RCC 7860 (cell line): ENCODE results near the gene SULT1A1.
"Not testable (repeated sequence)": the region's sequence is repeated elsewhere in the genome, so short reads cannot be mapped to it uniquely, and the experiment has no call there.

Experiments used
- DNase-seq: peaks from one replicate; pipeline ENCODE4 v3.0.0-alpha.2; 2015; ENCODE audit warnings: low spot score
- FAIRE-seq: peaks from 2 replicates; lab custom pipeline; 2012; peaks lifted over from hg19 to GRCh38; lab: Jason Lieb, UNC

SULT1A1 gene

GRCh38 chr16:28608867-28609596 is 812 bp downstream of the SULT1A1 start:
- FAIRE-seq, DNase-seq: not testable (repeated sequence)

GRCh38 chr16:28608496-28608808 is 1.4 kb downstream of the SULT1A1 start:
- DNase-seq, FAIRE-seq: not testable (repeated sequence)

- not testable (repeated sequence) for DNase-seq, FAIRE-seq
Observed at GRCh38 chr16:28607681-28608495, 2.0 kb downstream of the SULT1A1 start.

- no peak for FAIRE-seq
- no peak for DNase-seq
Observed at GRCh38 chr16:28607116-28607623, 2.7 kb downstream of the SULT1A1 start.

GRCh38 chr16:28606291-28607115 is 3.3 kb downstream of the SULT1A1 start:
- FAIRE-seq (no peak), DNase-seq (no peak)

GRCh38 chr16:28604186-28604565 is 5.7 kb downstream of the SULT1A1 start:
- FAIRE-seq (no peak), DNase-seq (no peak)

- FAIRE-seq (no peak), DNase-seq (no peak)
Observed at GRCh38 chr16:28603381-28604185, 6.3 kb downstream of the SULT1A1 start.

GRCh38 chr16:28602529-28602928 is 7.3 kb downstream of the SULT1A1 start:
- no peak for FAIRE-seq
- no peak for DNase-seq

DNA sequence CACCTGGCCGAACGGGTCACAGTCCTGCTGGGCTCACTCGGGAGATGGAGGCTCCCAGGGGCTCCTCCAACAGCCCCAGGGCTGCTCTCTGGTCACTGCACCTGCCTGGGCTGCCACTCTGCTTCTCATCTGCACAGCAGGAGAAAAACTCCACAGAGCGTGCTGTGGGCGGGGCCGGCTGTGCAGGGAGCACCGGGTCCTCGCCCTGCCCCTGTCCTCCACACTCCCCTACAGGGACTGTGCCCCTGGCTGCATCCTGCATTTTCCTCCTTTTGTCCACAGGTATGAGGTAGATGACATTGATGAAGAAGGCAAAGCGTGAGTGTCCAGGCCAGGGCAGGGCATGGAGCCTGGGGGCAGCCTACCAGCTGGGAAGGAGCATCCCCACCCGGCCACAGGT is 7.8 kb downstream of the SULT1A1 start:
- FAIRE-seq, DNase-seq: not testable (repeated sequence)

DNA sequence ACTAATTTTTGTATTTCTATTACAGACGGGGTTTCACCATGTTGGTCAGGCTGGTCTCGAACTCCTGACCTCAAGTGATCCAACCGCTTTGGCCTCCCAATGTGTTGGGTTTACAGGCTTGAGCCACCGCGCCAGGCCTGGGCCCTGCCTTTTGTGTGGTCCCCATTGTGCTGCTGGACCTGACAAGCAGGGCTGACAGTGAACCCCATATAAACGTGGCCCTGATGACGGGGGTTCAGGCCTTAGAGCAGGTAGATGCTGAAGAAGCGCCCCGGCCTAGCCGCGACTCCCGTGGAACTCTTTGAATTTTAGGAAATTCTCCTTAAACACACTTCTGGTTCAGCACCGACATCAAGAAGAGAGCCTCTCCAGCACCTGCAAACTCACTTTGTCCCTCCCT is 8.3 kb downstream of the SULT1A1 start:
- not testable (repeated sequence) for DNase-seq, FAIRE-seq

DNA sequence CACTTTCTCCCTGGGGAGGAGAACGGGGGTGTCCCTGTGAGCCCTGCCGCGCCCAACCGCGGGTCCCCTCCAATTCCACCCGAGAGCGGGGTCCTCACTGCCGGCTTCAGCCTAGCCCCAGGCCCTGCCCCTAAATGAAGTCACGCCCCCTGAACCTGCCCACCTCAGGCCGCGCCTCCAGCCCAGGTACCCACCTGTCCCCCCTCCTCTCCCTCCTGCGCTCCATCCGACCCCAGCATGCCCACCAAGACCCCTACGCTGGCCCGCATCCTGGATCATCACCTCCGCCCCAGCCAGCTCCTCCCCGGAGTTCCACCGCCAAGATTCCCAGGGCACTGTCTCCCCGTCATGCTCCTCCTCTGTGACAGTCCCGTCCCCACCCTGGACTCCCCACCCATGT is 8.9 kb downstream of the SULT1A1 start:
- FAIRE-seq, DNase-seq: not testable (repeated sequence)

DNA sequence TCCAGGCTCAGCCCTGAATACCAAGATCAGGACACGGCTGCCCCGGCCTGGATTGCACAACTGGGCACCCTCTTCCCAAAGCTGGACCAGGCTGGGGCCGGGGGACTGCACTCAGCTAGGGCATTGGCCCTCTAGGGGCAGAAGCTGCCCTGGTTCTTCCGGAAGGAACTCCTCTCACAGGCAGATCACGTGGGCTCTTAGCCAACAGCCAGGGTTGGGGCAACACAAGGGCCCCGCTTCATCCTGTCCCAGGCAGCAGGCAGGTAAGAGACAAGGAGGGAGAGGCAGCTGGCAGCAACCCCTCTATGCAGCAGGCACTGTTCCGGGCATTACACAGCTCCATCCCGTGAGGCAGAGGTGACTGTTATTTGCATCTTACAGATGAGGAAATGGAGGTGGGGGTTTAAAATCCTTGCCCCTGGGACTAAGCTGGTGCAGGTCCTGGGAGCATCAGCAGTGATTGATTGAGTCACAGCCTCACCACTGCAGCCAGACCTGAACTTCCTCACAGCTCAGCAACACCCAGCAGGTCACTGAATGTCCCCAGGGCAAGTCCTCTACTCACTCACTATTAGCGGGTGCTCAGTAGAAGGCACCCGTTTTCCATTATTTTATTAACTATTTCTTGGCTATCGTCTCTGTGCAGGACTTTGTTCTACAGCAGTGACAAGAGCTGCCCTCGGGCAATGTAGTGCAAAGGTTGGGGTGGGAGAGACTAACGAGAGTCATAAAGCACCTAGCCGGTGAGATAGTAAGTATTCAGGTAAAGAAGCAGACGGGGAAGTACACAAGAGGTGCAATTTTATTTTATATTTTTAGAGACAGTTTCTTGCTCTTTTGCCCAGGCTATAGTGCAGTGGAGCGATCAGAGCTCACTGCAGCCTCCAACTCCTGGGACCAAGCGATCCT is 10.2 kb downstream of the SULT1A1 start:
- DNase-seq, FAIRE-seq: not testable (repeated sequence)

GRCh38 chr16:28597692-28598261 is 12.1 kb downstream of the SULT1A1 start:
- DNase-seq (no peak), FAIRE-seq (no peak)

GRCh38 chr16:28596840-28597691 is 12.8 kb downstream of the SULT1A1 start, which contains the start of gene SULT1A2:
TSS of gene SULT1A2 (minus strand) at chr16:28597050. CDS start at chr16:28595930, 1,120 bp downstream.
- no peak for FAIRE-seq
- DNase-seq, result no peak

GRCh38 chr16:28596115-28596630 is 13.7 kb downstream of the SULT1A1 start:
- no peak for DNase-seq
- FAIRE-seq, result no peak

GRCh38 chr16:28595451-28595850 is 14.4 kb downstream of the SULT1A1 start:
- not testable (repeated sequence) for FAIRE-seq, DNase-seq

DNA sequence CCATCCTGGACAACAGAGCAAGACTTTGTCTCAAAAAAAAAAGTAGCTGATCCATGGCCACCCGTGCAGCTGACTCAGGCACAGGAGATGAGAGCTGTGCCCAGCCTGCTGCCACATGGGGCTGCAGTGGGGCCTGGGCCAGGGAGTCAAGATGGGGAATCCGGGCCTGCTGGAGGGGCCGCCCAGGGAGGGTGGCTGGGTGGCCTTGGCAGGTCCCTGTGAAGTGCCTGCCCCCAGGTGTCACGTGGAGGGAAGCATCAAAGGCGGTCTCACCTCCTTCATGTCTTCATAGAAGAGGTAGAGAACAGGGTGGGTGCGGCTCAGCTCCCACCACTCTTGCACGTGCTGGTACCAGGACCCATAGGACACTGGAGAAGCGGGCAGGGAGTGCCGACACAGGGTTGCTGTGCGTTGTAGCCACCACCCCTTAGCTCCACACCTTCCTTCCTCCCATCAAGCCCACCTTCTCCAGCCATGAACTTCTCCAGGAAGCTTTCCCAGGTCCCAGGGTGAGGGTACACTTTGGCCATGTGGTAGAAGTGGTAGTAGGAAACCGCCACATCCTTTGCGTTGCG is 16.8 kb downstream of the SULT1A1 start:
- FAIRE-seq (no peak), DNase-seq (no peak)
